ENCODE measurements around the gene HCN4. TPM values are rescaled to one million over a fixed set of nuclear protein-coding genes. Genes with fewer than 3 reads are reported as not detected.

HCN4 gene
- total and polyA plus RNA-seq, 2 of the 8 experiments (the other 6 are each of a cell fraction or from before 2014, with no cell fraction given) = 3.7 to 8.5 TPM

- TF ChIP-seq RAD21 (IDR thresholded peaks at IDR 0.05 in 1 of 2, conservative IDR thresholded peaks at IDR 0.05 in 1 of 2; ENCODE audit: low read depth in 2 of 2, low read length in 2 of 2) (no peak), CHD7 (IDR thresholded peaks at IDR 0.05; ENCODE audit: insufficient replicate concordance, low read length) (no peak), KDM1A (IDR thresholded peaks at IDR 0.05; ENCODE audit: borderline replicate concordance, low read length) (no peak), CBX5 (IDR thresholded peaks at IDR 0.05; ENCODE audit: low read depth, low read length) (no peak)
These were observed 14.8 kb upstream of the HCN4 start (continued) for GRCh38 chr15:73383310-73384189.
